Measurements from ENCODE around the gene MYOT. TPM values are rescaled to one million over a fixed set of nuclear protein-coding genes. Genes with fewer than 3 reads are reported as not detected.

The MYOT gene
- total RNA-seq, 2 donors from 2014 or later: 0.35 to 3.2 TPM

- TF ChIP-seq CTCF (IDR thresholded peaks at IDR 0.05): no peak
- no peaks in the 10 kb centered on the region for H3K27me3 ChIP-seq
- no peaks in the 10 kb centered on the region for H3K36me3 ChIP-seq
- H3K9ac ChIP-seq (ENCODE audit: low read depth in 2 of 2, low read length in 2 of 2): no peak overlapping the region
- no peak overlapping the region for H3K4me3 ChIP-seq
- H3K9me3 ChIP-seq: no peaks in the 10 kb centered on the region
- intact Hi-C loops (cut with DNase I): no loop called here
- DNase-seq: no peak
- no peak overlapping the region for H3K27ac ChIP-seq
- no peaks in the 10 kb centered on the region for H3K4me1 ChIP-seq
These were observed 41.6 kb upstream of the MYOT start for GRCh38 chr5:137826067-137826466.

GRCh38 chr5:137828180-137828579 is 39.5 kb upstream of the MYOT start:
- intact Hi-C loops (cut with DNase I): no loop called here
- H3K9ac ChIP-seq (ENCODE audit: low read depth in 2 of 2, low read length in 2 of 2): no peak overlapping the region
- no peaks in the 10 kb centered on the region for H3K9me3 ChIP-seq
- no peaks in the 10 kb centered on the region for H3K27me3 ChIP-seq
- no peaks in the 10 kb centered on the region for H3K4me1 ChIP-seq
- no peak overlapping the region for H3K27ac ChIP-seq
- DNase-seq: no peak
- no peak for TF ChIP-seq CTCF (IDR thresholded peaks at IDR 0.05)
- H3K4me3 ChIP-seq: no peak overlapping the region
- no peaks in the 10 kb centered on the region for H3K36me3 ChIP-seq

GRCh38 chr5:137828664-137829063 is 39.0 kb upstream of the MYOT start:
- no peak overlapping the region for H3K9ac ChIP-seq (ENCODE audit: low read depth in 2 of 2, low read length in 2 of 2)
- TF ChIP-seq CTCF (IDR thresholded peaks at IDR 0.05): no peak
- no peaks in the 10 kb centered on the region for H3K36me3 ChIP-seq
- no peak overlapping the region for H3K4me3 ChIP-seq
- no peaks in the 10 kb centered on the region for H3K4me1 ChIP-seq
- no peaks in the 10 kb centered on the region for H3K9me3 ChIP-seq
- no peak overlapping the region for H3K27ac ChIP-seq
- DNase-seq: no peak
- H3K27me3 ChIP-seq: no peaks in the 10 kb centered on the region
- intact Hi-C loops (cut with DNase I): no loop called here

GRCh38 chr5:137831105-137831504 is 36.6 kb upstream of the MYOT start:
- intact Hi-C loops (cut with DNase I): no loop called here
- Histone ChIP-seq H3K9me3 (no peaks in the 10 kb centered on the region), H3K4me3 (no peak overlapping the region), H3K27me3 (no peaks in the 10 kb centered on the region), H3K36me3 (no peaks in the 10 kb centered on the region), H3K4me1 (no peaks in the 10 kb centered on the region), H3K27ac (no peak overlapping the region), H3K9ac (ENCODE audit: low read depth in 2 of 2, low read length in 2 of 2) (no peak overlapping the region)
- no peak for TF ChIP-seq CTCF (IDR thresholded peaks at IDR 0.05)
- DNase-seq: no peak

GRCh38 chr5:137831526-137831925 is 36.1 kb upstream of the MYOT start:
- H3K4me1 ChIP-seq: no peaks in the 10 kb centered on the region
- H3K36me3 ChIP-seq: no peaks in the 10 kb centered on the region
- no peak overlapping the region for H3K9ac ChIP-seq (ENCODE audit: low read depth in 2 of 2, low read length in 2 of 2)
- no peak for DNase-seq
- intact Hi-C loops (cut with DNase I): no loop called here
- H3K27me3 ChIP-seq: no peaks in the 10 kb centered on the region
- TF ChIP-seq CTCF (IDR thresholded peaks at IDR 0.05): no peak
- H3K9me3 ChIP-seq: no peaks in the 10 kb centered on the region
- H3K4me3 ChIP-seq: no peak overlapping the region
- H3K27ac ChIP-seq: no peak overlapping the region

GRCh38 chr5:137832416-137832815 is 35.2 kb upstream of the MYOT start:
- Histone ChIP-seq H3K9ac (ENCODE audit: low read depth in 2 of 2, low read length in 2 of 2) (no peak overlapping the region), H3K4me1 (no peaks in the 10 kb centered on the region), H3K36me3 (no peaks in the 10 kb centered on the region), H3K27ac (no peak overlapping the region), H3K27me3 (no peaks in the 10 kb centered on the region), H3K9me3 (no peaks in the 10 kb centered on the region), H3K4me3 (no peak overlapping the region)
- intact Hi-C loops (cut with DNase I): no loop called here
- no peak for TF ChIP-seq CTCF (IDR thresholded peaks at IDR 0.05)
- DNase-seq: no peak
